Measurements from ENCODE around the gene RELA.

RELA gene

DNA sequence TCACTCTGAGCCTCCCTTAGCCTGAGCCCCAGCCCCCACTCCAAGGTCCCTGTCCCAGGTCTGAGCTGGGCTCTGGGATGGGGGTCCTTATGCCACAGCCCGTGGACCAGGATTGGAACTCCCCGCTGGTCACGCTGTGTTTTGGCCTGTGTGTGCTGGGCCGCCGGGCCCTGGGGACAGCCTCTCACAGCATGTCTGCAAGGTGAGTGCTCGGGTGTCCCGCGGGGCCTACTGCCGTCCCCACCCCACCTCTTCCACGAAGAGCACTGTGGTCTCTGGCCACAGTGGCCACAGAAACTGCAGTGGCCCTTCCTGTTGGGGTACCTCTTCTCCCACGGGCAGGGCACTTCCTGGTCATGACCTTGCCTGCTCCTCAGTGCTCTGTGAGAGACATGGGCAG lies 28.3 kb downstream of the RELA start:
- DNase-seq (ENCODE audit: low read depth in 2 of 2), result no peak

DNA sequence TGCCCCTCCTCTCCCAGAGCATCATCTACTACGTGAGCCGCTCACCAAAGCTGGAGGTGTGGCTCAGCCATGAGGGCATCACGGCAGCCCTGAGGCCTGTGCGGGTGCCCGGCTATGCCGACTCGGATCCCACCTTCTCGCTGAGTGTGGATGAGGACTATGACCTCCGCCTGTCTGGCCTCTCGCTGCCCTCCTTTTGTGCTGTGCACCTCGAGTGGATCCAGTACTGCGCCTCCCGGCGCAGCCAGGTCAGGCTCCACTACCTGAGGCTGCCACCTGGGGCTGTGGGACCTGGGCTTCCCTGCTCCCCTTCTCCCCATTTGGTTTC lies 28.6 kb downstream of the RELA start:
- DNase-seq (ENCODE audit: low read depth in 2 of 2), result no peak

DNA sequence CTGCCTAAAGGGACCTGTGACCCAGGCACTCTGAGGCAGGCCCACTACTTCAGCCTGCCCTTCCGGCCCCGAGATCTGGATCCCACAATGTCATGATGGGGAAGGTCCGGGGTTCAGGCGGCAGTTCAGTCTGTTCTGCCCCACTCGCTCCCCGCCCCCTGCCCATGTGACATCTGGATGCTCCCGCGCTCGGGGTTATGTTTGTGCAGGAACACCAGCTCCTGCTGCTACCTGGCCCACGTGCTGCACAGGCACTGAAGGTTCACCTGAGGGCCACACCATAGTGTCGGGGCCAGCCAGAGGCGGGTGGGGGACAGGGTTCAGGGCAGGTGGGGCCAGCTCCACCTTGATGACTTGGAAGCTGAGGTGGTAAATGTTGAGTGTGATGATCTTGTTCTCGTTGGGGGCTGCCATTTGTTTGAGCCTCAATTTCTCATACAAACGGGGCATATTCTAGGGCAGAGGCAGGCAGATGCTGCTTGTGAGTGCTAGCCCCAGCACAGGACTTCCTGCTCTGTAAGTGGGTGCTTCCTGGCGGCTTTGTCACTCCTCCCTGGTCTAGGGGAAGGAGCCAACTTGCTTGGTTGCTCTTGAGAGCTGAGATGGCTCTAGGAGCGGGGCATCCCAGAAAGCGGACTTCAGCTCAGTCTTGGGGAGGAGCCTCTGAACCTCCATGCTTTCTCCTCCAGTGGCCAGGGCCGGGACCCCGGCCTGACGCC lies 29.2 kb downstream of the RELA start:
- no peak for DNase-seq (ENCODE audit: low read depth in 2 of 2)

DNA sequence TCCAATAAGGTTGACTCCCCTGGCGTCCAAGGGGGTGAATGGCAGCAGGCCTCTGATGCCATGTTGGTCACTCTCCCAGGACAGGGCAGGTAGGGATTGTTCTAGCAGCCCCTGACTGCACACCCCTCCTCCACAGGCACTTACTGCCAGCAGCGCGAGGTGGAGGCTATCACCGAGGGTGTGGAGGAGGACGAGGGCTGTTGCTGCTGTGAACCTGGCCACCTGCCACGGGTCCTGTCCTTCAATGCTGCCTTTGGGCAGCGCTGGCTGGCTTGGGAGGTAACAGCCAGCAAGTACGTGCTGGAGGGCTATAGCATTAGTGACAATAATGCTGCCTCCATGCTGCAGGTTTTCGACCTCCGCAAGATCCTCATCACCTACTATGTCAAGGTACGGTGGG lies 32.5 kb downstream of the RELA start:
- no peak for DNase-seq (ENCODE audit: low read depth in 2 of 2)

DNA sequence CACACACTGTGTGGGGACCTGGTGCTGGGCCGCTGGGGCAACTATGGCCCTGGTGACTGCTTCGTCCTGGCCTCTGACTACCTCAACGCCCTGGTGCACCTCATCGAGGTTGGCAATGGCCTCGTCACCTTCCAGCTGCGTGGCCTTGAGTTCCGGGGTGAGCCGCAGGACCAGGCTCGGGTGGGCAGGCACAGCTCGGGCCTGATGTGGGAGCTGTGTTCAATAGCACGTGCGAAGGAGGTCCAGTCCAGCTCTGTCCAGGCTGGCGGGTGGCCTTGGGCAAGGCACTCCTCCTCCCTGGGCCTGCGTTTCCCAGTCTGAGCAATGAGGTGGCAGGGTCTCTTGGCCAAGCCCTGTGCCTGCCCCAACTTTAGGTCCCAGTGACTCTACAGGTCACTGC lies 33.1 kb downstream of the RELA start:
- no peak for DNase-seq (ENCODE audit: low read depth in 2 of 2)

DNA sequence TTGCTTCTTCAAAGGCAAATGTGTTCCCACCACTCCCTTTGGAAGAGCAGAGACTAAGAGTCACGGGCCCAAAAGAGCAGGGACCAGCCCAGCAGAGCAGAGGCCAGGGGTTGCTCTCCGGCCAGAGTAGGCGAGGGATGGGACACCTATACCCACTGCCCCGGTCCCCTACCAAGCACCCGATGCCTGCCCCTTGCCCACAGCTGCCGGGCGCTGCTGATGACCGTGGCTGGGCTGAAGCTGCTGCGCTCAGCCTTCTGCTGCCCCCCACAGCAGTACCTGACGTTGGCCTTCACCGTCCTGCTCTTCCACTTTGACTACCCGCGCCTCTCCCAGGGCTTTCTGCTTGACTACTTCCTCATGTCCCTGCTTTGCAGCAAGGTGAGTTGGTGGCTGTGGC lies 35.5 kb downstream of the RELA start:
- no peak for DNase-seq (ENCODE audit: low read depth in 2 of 2)

DNA sequence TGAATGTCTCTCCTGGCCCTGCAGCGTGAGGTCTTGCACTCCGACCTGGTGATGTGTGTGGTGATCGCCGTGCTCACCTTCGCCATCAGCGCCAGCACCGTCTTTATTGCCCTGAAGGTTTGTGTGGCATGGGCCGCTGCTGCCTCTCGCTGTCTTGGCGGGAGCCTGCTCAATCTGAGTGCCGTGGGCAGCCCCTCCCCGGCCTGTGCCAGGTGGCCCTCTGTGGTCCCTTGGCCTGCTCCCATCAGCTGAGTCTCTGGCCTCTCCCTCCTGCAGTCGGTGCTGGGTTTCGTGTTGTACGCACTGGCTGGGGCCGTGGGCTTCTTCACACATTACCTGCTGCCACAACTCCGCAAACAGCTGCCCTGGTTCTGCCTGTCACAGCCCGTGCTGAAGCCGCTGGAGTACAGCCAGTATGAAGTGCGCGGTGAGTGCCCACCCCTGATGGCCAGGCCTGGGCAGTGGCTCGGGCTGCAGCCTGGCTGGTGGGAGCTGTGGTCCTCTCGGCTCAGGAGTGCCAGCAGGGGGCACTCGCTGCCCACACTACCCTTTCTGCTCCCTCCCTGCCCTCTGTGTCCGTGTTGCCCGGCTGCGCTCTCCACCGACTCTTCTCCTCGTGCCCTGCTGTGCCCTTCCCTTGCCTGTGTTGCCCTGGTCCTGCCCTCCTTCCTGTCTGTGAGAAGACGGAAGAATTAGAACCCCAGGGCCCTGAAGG lies 36.9 kb downstream of the RELA start:
- no peak for DNase-seq (ENCODE audit: low read depth in 2 of 2)

DNA sequence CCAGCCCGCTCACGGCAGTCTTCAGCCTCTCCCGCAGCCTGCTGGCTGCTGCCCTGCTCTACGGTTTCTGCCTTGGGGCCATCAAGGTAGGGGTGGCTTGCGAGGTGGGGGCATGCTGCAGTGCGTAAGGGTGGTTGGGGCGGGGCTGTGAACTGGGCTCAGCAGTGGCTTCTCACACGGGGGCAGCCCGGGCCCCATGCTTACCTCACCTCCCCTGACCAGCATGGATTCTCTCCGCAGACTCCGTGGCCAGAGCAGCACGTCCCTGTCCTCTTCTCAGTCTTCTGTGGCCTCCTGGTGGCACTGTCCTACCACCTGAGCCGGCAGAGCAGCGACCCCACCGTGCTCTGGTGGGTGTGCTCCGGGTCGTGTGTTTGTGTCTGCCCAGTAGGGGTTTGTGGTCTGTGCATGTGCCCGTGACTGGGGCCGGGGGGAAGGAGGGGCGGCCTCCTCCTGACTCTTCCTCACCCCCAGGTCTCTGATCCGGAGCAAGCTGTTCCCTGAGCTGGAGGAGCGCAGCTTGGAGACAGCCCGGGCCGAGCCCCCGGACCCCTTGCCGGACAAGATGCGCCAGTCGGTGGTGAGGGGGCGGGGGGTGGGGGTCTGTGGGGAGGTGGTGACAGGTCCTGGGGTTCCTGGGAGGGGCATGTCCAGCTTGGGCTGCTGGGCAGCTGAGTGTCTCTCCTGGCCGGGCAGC lies 37.6 kb downstream of the RELA start:
- no peak for DNase-seq (ENCODE audit: low read depth in 2 of 2)

DNA sequence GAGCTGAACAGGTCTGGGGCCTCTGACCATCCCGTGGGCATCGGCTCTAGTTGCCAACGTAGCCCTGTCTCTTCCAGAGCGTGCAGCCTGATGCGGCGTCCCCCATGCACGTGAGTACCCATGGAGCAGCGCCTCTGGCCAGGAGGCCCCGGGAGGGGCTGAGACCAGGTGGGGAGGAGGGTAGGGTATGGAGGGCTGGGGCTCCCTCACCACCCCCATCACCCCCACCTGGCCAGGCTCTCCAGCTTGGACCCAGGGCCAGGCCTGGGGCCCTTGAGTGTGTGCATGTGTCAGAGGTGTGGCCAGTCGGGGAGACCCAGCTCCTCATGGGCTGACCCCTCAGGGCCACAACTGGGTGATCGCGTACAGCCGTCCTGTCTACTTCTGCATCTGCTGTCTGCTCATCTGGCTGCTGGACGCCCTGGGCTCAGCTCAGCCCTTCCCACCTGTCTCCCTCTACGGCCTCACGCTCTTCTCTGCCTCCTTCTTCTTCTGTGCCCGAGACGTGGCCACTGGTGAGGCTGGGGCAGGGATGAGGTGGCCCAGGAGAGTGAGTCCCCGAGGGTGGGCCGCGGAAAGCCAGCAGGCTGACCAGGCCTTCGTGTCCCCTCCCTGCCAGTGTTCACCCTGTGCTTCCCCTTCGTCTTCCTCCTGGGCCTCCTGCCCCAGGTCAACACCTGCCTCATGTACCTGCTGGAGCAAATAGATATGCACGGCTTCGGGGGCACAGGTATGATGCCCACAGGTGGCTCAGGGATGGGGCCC lies 38.7 kb downstream of the RELA start:
- no peak for DNase-seq (ENCODE audit: low read depth in 2 of 2)

DNA sequence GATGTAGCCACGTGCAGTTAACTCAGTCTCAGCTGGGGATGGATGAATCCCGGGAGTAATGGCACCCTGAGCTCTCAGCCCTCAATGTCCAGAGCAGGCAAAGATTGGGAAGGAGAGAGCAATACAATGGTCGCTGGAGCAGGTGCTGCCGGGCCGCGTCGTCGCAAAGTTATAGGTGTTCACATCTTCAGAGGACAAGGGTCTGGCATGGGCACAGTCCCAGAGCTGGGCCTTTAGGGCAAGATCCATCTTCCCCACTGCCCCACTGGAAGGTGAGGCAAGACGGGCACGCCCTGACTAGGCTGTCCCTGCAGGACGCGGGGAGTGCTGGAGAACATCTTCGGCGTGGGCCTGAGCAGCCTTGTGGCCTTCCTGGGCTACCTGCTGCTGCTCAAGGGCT lies 39.5 kb downstream of the RELA start:
- DNase-seq (ENCODE audit: low read depth in 2 of 2), result no peak

DNA sequence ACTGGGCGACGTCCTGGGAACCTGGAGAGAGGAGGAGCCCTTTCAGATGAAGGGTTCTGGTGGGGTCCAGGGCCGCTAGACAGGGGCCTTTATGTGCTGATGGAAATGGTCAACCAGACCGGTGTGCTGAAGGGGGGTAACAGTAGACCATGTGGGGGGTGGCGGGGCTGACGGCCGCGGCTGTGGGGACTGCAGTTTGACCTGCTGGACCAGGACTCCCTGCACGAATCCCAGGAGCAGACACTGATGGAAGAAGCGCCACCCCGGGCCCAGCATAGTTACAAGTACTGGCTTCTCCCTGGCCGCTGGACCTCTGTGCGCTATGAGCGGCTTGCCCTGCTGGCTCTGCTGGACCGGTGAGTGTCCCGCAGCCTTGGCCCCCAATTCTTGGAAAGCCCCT lies 40.7 kb downstream of the RELA start:
- DNase-seq (ENCODE audit: low read depth in 2 of 2), result no peak

DNA sequence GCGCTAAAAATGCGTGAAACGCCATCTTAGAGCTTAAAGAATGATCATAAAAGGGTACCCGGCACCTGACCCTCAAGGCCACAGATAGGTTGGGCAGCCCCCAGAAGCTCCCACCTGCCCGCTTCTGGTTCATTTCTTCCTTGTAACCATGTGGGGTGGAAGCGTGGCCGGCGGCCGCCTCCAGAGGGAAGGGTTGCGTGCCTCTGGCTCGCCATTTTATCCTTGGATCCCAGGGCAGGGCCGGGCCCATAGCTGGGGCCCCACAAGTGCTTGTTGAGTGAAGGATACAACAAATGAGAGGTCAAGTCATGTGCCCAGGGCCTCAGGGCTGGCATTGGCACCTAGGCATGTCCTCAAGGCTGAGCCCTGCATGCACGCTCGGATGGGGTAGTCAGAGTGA lies 41.3 kb downstream of the RELA start:
- no peak for DNase-seq (ENCODE audit: low read depth in 2 of 2)

DNA sequence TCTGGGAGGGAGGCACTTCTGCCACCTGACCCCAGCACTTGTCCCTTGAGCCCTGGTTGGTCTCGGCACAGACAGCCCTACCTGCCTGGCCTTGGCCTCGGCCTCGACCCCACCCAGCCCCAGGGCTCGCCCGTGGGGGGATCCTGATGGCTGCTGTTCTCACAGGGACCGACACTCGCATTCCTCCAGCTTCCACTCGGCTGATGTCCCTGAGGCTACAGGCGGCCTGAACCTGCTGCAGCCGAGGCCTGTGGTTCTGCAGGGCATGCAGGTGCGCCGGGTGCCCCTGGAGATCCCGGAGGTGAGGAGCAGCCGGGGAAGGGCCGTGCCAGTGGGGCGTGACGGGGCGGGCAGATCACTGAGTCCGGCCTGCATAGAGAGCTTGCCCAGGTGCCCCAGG lies 42.0 kb downstream of the RELA start:
- no peak for DNase-seq (ENCODE audit: low read depth in 2 of 2)

DNA sequence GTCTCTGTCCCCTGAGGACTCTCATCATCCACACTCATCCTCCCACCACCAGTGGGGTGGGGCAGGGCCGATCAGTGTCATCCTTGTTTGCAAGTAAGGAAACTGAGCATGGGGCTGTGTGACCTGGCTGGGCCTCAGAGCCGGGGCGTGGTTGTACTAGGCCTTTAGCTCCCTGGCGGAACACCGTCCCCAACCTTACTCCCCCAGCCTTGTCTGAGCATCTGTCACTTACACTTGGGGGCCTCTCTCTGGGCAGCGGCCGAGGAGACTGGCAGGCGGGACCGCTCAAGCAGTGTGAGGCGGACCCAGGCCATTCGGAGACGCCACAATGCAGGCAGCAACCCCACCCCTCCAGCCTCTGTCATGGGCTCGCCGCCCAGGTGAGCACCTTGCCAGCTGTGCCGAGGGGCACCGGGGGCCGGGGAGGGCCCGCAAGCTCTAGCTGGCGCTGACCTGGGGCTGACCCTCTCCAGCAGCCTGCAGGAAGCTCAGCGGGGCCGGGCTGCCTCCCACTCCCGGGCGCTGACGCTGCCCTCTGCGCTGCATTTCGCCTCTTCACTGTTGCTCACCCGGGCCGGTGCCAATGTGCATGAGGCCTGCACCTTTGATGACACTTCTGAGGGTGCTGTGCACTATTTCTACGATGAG lies 43.3 kb downstream of the RELA start:
- no peak for DNase-seq (ENCODE audit: low read depth in 2 of 2)

DNA sequence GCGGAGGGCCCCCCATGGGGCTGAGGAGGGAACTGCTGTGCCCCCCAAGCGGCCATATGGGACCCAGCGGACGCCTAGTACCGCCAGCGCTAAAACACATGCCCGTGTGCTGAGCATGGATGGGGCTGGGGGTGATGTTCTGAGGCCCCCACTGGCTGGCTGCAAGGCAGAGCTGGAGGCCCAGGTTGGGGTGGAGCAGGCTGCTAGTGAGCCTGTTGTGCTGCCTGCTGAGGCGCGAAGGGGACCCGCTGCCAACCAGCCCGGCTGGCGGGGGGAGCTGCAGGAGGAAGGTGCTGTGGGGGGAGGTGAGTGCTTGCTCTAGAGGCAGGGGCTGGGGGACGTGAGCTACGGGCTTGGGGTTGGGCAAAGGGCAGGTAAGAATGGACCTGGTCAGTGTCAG lies 44.0 kb downstream of the RELA start:
- DNase-seq (ENCODE audit: low read depth in 2 of 2), result no peak

DNA sequence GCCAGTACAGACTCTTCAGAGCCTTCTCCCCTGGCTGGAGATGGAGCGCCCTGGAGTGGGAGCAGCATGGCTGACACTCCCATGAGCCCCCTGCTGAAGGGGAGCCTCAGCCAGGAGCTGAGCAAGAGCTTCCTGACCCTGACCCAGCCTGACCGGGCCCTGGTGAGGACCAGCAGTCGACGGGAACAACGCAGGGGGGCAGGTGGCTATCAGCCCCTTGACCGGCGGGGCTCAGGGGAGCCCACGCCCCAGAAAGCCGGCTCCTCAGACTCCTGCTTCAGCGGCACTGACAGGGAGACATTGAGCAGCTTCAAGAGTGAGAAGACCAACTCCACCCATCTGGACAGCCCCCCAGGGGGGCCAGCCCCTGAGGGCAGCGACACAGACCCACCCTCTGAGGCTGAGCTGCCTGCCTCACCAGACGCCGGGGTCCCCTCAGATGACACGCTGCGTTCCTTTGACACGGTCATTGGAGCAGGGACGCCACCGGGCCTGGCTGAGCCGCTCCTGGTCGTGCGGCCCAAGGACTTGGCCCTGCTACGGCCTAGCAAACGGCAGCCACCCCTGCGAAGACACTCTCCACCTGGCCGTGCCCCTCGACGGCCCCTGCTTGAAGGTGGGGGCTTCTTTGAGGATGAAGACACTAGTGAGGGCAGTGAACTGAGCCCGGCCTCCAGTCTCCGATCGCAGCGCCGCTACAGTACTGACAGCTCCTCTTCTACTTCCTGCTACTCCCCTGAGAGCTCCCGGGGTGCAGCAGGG lies 44.5 kb downstream of the RELA start:
- DNase-seq (ENCODE audit: low read depth in 2 of 2), result no peak

DNA sequence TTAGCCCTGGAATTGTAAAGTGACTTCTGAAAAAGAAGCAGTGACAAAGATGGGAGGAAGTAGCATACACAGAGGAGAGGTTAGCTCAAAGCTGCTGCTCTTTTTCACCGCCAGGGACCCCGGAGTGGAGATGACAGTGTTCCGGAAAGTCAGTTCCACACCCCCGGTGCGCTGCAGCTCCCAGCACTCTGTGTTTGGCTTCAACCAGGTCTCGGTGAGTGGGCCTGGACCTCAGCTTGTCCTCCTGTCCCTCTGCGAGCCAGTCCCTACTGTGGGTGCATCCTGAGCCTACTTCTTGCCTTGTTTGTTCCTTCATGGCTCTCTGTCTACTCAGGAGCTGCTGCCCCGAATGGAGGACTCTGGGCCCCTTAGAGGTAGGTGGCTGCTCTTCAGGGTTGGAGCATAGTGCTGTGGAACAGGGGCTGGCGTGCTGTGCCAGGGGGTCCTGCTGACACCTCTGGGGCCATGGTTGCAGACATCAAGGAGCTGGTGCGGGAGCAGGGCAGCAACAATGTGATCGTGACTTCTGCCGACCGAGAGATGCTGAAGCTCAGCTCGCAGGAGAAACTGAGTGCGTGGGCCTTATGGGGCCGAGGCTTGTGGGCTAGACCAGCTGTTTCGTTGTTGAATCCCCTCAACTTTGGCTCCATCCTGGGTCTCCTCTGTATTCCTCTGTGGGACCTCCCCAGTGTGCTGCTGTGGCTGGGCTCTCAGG lies 45.4 kb downstream of the RELA start:
- DNase-seq (ENCODE audit: low read depth in 2 of 2), result no peak

DNA sequence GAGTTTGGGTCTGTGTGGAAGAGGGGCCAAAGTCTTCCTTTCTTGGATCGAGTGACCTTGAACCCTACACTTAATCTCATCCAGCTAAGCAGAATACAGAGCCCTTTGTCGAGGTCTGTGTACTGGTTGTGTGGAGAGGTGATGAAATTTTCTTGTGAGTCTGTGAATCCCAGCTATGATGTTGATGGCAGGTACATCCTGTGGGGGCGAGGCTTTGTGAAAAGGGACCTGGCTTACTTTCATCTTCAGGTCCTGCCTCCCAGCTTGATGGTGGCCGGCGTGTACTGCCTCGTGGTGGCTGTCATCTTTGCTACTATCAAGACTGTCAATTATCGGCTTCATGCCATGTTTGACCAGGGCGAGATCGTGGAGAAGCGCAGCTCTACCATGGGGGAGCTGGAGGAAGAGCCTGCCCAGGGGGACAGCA lies 46.1 kb downstream of the RELA start:
- DNase-seq (ENCODE audit: low read depth in 2 of 2), result no peak

DNA sequence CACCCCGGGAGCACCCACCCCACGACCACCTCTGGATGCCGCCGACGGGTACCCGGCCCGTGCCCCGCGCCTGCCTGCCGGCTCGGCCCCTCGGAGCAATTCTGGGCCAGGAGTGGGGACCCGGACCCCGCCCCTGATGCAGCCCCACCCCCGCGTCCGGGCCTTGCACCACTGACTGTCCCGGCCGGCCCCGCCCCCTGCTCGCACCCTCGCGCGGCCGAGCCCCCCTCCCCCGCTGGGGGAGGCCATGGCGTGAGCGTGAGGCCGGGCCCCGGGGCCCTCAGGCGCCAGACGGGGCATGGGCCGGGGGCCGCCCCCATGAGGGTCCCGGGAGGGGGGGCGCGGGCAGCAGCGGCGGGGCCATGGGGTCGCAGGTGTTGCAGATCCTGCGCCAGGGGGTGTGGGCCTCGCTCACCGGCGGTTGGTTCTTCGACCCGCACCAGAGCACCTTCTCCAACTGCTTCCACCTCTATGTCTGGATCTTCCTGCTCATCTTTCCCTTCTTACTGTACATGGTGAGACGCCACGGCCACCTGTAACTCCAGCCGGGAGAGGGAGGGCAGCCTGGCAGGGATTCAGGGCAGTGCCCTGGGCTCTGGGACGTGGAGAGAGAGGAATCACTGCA lies 46.7 kb downstream of the RELA start:
- no peak for DNase-seq (ENCODE audit: low read depth in 2 of 2)

Data from fibroblast of skin of left biceps (primary cell).